Transverse colon (tissue), 4 donors: ENCODE results near the gene FFAR2. TPM values are rescaled to one million over a fixed set of nuclear protein-coding genes. Genes with fewer than 3 reads are reported as not detected.

ENCODE experiments used
- DNase-seq: peaks from one replicate; pipeline ENCODE4 v3.0.0-alpha.2; 2019
- H3K27ac ChIP-seq, 4 donors: fragments of 200-600 bp; sonication (generic); 2 replicates each; pipeline ENCODE4 v1.5.1; 2016 to 2018; ENCODE audit warnings: inconsistent platforms in 4 of 4
- H3K27me3 ChIP-seq: fragments of 200-600 bp; sonication (generic); 2 replicates; pipeline ENCODE4 v1.5.1; 2017; ENCODE audit warnings: inconsistent platforms
- H3K36me3 ChIP-seq, 4 donors: fragments of 200-600 bp; sonication (generic); 2 replicates each; pipeline ENCODE4 v1.5.1; 2017 to 2019; ENCODE audit warnings: inconsistent platforms in 4 of 4
- H3K4me1 ChIP-seq, 4 donors: fragments of 200-600 bp; sonication (generic); 2 replicates each; pipeline ENCODE4 v1.5.1; 2017 to 2020; ENCODE audit warnings: inconsistent platforms in 4 of 4
- H3K4me3 ChIP-seq, 4 donors: fragments of 200-600 bp; sonication (generic); 1 replicate in 1 of 4; 2 replicates in 3 of 4; pipeline versions ENCODE4 v1.5.1 to v1.6.1; 2017 to 2019; ENCODE audit warnings: inconsistent platforms in 4 of 4
- H3K9me3 ChIP-seq, 2 donors: fragments of 200-600 bp; sonication (generic); 2 replicates each; pipeline ENCODE4 v1.5.1; 2017 to 2019; ENCODE audit warnings: inconsistent platforms in 2 of 2
- CTCF ChIP-seq, 5 experiments: fragments of 200-600 bp in 3 of 5; fragments of 450-650 bp in 2 of 5; sonication (generic) in 3 of 5; IDR thresholded peaks; 1 replicate in 2 of 5; 2 replicates in 3 of 5; pipeline ENCODE4 v1.5.1; 2016 to 2017; ENCODE audit warnings: antibody characterized with exemption in 5 of 5, inconsistent platforms in 3 of 5, mild to moderate bottlenecking in 2 of 5, moderate library complexity in 1 of 5
- EP300 ChIP-seq: sonication (generic); formaldehyde crosslinking; IDR thresholded peaks from one replicate; pipeline ENCODE4 v1.6.1; 2017; ENCODE audit warnings: antibody characterized with exemption, low read depth
- POLR2A ChIP-seq: fragments of 450-650 bp; IDR thresholded peaks from one replicate; pipeline ENCODE4 v1.6.1; 2016; ENCODE audit warnings: antibody characterized with exemption, mild to moderate bottlenecking, moderate library complexity
- POLR2AphosphoS5 ChIP-seq, 3 donors: sonication (generic); formaldehyde crosslinking; IDR thresholded peaks; one replicate each; pipeline ENCODE4 v1.6.1; 2016; ENCODE audit warnings: antibody characterized with exemption in 3 of 3
- WGBS, 2 donors: methylation state at CpG; one replicate each; pipeline ENCODE4 v1.1.5; 2018; ENCODE audit warnings: low coverage in 1 of 2; 5-methylcytosine and 5-hydroxymethylcytosine counted together
- in situ Hi-C, 4 donors: fragments of 200-750 bp; cut with MboI; loops; one replicate each; pipeline versions ENCODE4 v1.15.0 to v1.15.1; 2017; ENCODE audit warnings: low sequenced_read_pairs in 3 of 4, low pct_ligation_motif_present in 1 of 4, low pct_unique_long_range_greater_than_20kb in 1 of 4
- intact Hi-C: fragments of 100-400 bp; cut with DNase I; formaldehyde crosslinking; loops from one replicate; pipeline ENCODE4 v1.15.1; 2023; ENCODE audit warnings: low total_unique reads
- total RNA-seq, 4 donors: library from RNA; depleted of rRNA; stranded (reverse); fragments of >200 nt; gene quantifications; one replicate each; pipeline ENCODE4 v1.1.0, GENCODE V29; 2016

Gene FFAR2
- total RNA-seq, 4 donors from 2014 or later, result 0.32 to 2.2 TPM; not detected in 2

- intact Hi-C loops (no loop called here), in situ Hi-C loops (loop anchor here in 1 of 4 donors (25.0 kb wide), 1 partner anchor 96 kb away; the partner anchor contains the start of genes FFAR3 and GPR42)
- DNase-seq, result no peak
- TF ChIP-seq POLR2A (no peak), EP300 (no peak), CTCF (IDR thresholded peaks at IDR 0.05) (no peak), POLR2AphosphoS5 (IDR thresholded peaks at IDR 0.05) (no peak)
- Histone ChIP-seq H3K4me1 (peaks cover 0 to 39% (median 12%) of the 10 kb centered on the region in 4 donors), H3K9me3 (no peaks in the 10 kb centered on the region), H3K4me3 (no peak overlapping the region), H3K36me3 (no peaks in the 10 kb centered on the region), H3K27me3 (no peaks in the 10 kb centered on the region), H3K27ac (no peak overlapping the region)
- WGBS, 2 donors, result 81 to 83% methylated on average over 1 of the region's 1 CpG
These were observed 10.1 kb downstream of the FFAR2 start for GRCh38 chr19:35458192-35458591.

- no peak for DNase-seq
- H3K4me1 ChIP-seq, result peaks cover 0 to 40% (median 12%) of the 10 kb centered on the region in 4 donors
- H3K36me3 ChIP-seq, result no peaks in the 10 kb centered on the region
- H3K27ac ChIP-seq, result peak overlapping the region; percentile 49 to 58 (median 54)
- WGBS, 2 donors, result 40 to 45% methylated on average over 3 to 10 of the region's 10 CpGs
- H3K27me3 ChIP-seq, result no peaks in the 10 kb centered on the region
- in situ Hi-C loops, result loop anchor here in 1 of 4 donors (25.0 kb wide), 1 partner anchor 97 kb away; the partner anchor contains the start of genes FFAR3 and GPR42
- TF ChIP-seq EP300 (no peak), POLR2AphosphoS5 (IDR thresholded peaks at IDR 0.05) (no peak)
- intact Hi-C loops, result no loop called here
- H3K4me3 ChIP-seq, result no peak overlapping the region
- no peaks in the 10 kb centered on the region for H3K9me3 ChIP-seq
These were observed 10.8 kb downstream of the FFAR2 start for GRCh38 chr19:35458731-35459391.

GRCh38 chr19:35459414-35460082 lies 11.5 kb downstream of the FFAR2 start:
- Histone ChIP-seq H3K4me1 (peaks cover 0 to 40% (median 12%) of the 10 kb centered on the region in 4 donors), H3K4me3 (no peak overlapping the region), H3K36me3 (no peaks in the 10 kb centered on the region), H3K9me3 (no peaks in the 10 kb centered on the region), H3K27me3 (no peaks in the 10 kb centered on the region), H3K27ac (peak overlapping the region; percentile 49 to 58 (median 54))
- WGBS, 2 donors, result 61% methylated on average over 14 of the region's 14 CpGs; no CpG with 5 or more reads in 1 of the 2 donors
- TF ChIP-seq POLR2AphosphoS5 (IDR thresholded peaks at IDR 0.05) (peak in 2 of 3 donors; percentile 6 to 25), CTCF (IDR thresholded peaks at IDR 0.05) (no peak), EP300 (no peak)
- in situ Hi-C loops (loop anchor here in 2 of 4 donors (10.0 to 25.0 kb wide), 2 partner anchors 97 to 105 kb away; partner anchors contain the start of genes FFAR3 (in 2 of the 2) and GPR42 (in 1 of the 2)), intact Hi-C loops (no loop called here)
- peak; percentile 26 for DNase-seq

GRCh38 chr19:35460608-35461007 lies 12.6 kb downstream of the FFAR2 start:
- no peak for TF ChIP-seq EP300
- TF ChIP-seq CTCF (IDR thresholded peaks at IDR 0.05), result no peak
- no peak for TF ChIP-seq POLR2A
- no peak for TF ChIP-seq POLR2AphosphoS5 (IDR thresholded peaks at IDR 0.05)
- intact Hi-C loops (no loop called here), in situ Hi-C loops (loop anchor here in 2 of 4 donors (10.0 to 25.0 kb wide), 2 partner anchors 98 to 106 kb away; partner anchors contain the start of genes FFAR3 (in 2 of the 2) and GPR42 (in 1 of the 2))
- no peak for DNase-seq
- peak overlapping the region in 2 of 4 donors; percentile 8 to 53 for H3K27ac ChIP-seq
- peaks cover 0 to 40% (median 12%) of the 10 kb centered on the region in 4 donors for H3K4me1 ChIP-seq
- no peaks in the 10 kb centered on the region for H3K9me3 ChIP-seq
- 67 to 71% methylated on average over 6 to 10 of the region's 10 CpGs for WGBS, 2 donors
- no peak overlapping the region for H3K4me3 ChIP-seq
- H3K36me3 ChIP-seq, result no peaks in the 10 kb centered on the region
- H3K27me3 ChIP-seq, result no peaks in the 10 kb centered on the region
